GM12878 (cell line): ENCODE measurements around the gene LTBP3. TPM values are rescaled to one million over a fixed set of nuclear protein-coding genes. Genes with fewer than 3 reads are reported as not detected.

Experiments used
- BHLHE40 ChIP-seq, 2 experiments: fragments of 450-650 bp in 1 of 2; IDR thresholded peaks; 2 replicates each; pipeline ENCODE4 v1.6.1; 2011 to 2017; ENCODE audit warnings: low read depth in 2 of 2, borderline replicate concordance in 1 of 2, improper control_type of control experiment in 1 of 2, low read length in 1 of 2, mild to moderate bottlenecking in 1 of 2
- CHD1 ChIP-seq: IDR thresholded peaks from 2 replicates; pipeline ENCODE4 v1.6.1; 2012; ENCODE audit warnings: low read depth, low read length, improper control_type of control experiment
- JUND ChIP-seq: IDR thresholded peaks from 2 replicates; pipeline ENCODE4 v1.6.1; 2012; ENCODE audit warnings: low read depth, mild to moderate bottlenecking, low read length, improper control_type of control experiment, moderate library complexity
- NFYA ChIP-seq: IDR thresholded peaks from 2 replicates; pipeline ENCODE4 v1.6.1; 2011; ENCODE audit warnings: low read depth, mild to moderate bottlenecking, low read length, improper control_type of control experiment, borderline replicate concordance
- NKRF ChIP-seq: fragments of 450-650 bp; conservative IDR thresholded peaks from 2 replicates; pipeline ENCODE4 v1.6.1; 2017; ENCODE audit warnings: mild to moderate bottlenecking, moderate library complexity
- NRF1 ChIP-seq: conservative IDR thresholded peaks from 2 replicates; pipeline ENCODE4 v1.6.1; 2011; ENCODE audit warnings: mild to moderate bottlenecking, low read depth, low read length, improper control_type of control experiment
- PAX5 ChIP-seq: IDR thresholded peaks from 2 replicates; pipeline ENCODE4 v1.6.1; 2011; ENCODE audit warnings: low read depth, low read length, borderline replicate concordance
- POLR2AphosphoS2 ChIP-seq: IDR thresholded peaks from 2 replicates; pipeline ENCODE4 v1.6.1; 2011; ENCODE audit warnings: low read depth, mild to moderate bottlenecking, low read length, improper control_type of control experiment, moderate library complexity
- REST ChIP-seq: IDR thresholded peaks from 2 replicates; pipeline ENCODE4 v1.6.1; 2012; ENCODE audit warnings: mild to moderate bottlenecking, low read depth, low read length
- RFX5 ChIP-seq: IDR thresholded peaks from 2 replicates; pipeline ENCODE4 v1.6.1; 2011; ENCODE audit warnings: low read depth, low read length, improper control_type of control experiment
- SREBF1 ChIP-seq: IDR thresholded peaks from 2 replicates; pipeline ENCODE4 v1.6.1; 2012; ENCODE audit warnings: mild to moderate bottlenecking, low read length
- TAF1 ChIP-seq: IDR thresholded peaks from 2 replicates; pipeline ENCODE4 v1.6.1; 2011; ENCODE audit warnings: mild to moderate bottlenecking, low read depth, low read length, borderline replicate concordance
- ZNF622 ChIP-seq: fragments of 450-650 bp; IDR thresholded peaks from 2 replicates; pipeline ENCODE4 v1.6.1; 2017; ENCODE audit warnings: mild to moderate bottlenecking, inconsistent platforms
- polyA plus RNA-seq, 11 experiments: library from polyadenylated mRNA; depleted of rRNA in 4 of 11; unstranded in 6 of 11; stranded (reverse) in 5 of 11; fragments of >200 nt; fragmentation: Nextera tagmentation in 4 of 11; fragmentation: Illumina TruSeq in 1 of 11; extraction: Ambion mirVana in 4 of 11; extraction: Trizol in 1 of 11; gene quantifications; 1 replicate in 1 of 11; 2 replicates in 10 of 11; pipeline versions ENCODE4 v1.2.1 to v1.2.3, GENCODE V29; 2011 to 2016; ENCODE audit warnings: inconsistent platforms in 2 of 11, missing spikeins in 2 of 11, low read depth in 1 of 11
- total RNA-seq, 4 experiments: library from RNA; depleted of rRNA in 3 of 4; stranded (reverse); fragments of >200 nt in 3 of 4; fragmentation: Illumina TruSeq in 1 of 4; extraction: Trizol in 1 of 4; gene quantifications; 2 replicates each; pipeline versions ENCODE4 v1.2.1 to v1.2.3, GENCODE V29; 2013 to 2021
- TF ChIP-seq, protein P1 (sequence below): fragments of 150-350 bp; IDR thresholded peaks from 2 replicates; pipeline ENCODE4 v1.6.1; 2016; ENCODE audit warnings: low read depth, low read length
- TF ChIP-seq, protein P2 (sequence below): fragments of 450-650 bp; IDR thresholded peaks from 2 replicates; pipeline ENCODE4 v1.6.1; 2017; ENCODE audit warnings: low read depth, mild to moderate bottlenecking, moderate library complexity
- TF ChIP-seq, protein P3 (sequence below): IDR thresholded peaks from 2 replicates; pipeline ENCODE4 v1.6.1; 2012; ENCODE audit warnings: low read length, inconsistent platforms

LTBP3 gene
- total and polyA plus RNA-seq, 10 of the 15 experiments (the other 5 are each of a cell fraction or from before 2014, with no cell fraction given), result 2.2 to 12.2 (median 6.2) TPM; not detected in 2

DNA sequence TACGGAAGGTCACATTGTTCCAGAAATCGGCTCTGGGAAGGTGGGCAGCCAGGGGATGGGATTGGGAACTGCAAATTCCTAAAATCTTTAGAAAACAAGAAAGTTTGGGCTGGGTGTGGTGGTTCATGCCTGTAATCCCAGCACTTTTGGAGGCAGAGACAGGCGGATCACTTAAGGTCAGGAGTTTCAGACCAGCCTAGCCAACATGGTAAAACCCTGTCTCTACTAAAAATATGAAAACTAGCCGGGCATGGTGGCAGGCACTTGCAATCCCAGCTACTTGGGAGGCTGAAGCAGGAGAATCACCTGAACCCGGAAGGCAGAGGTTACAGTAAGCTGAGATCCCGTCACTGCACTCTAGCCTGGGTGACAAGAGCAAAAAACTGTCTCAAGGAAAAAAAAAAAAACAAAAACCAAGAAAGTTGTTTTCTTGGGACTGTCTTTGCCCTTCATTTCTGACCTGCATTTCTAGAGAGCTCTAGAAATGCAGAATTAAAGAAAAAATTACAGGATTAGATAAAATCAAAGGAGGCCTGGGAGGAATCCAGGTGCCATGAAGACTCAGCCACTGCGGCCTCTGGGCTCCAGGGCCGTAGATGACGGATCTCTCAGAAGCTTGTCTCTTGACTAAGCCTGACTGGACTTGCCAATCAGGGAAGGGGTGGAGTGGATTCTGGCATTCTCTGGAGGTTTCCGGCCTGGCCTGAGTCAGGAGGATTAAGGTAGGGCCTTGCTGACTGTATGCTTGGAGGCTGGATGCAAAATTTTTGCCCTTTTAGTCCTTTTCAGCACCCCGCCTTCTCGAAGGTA lies 64.6 kb downstream of the LTBP3 start (continued):
- TF ChIP-seq NKRF, result 0 out of 2 replicates have a peak, but pooled peaks have one; percentile 25
- TF ChIP-seq, protein P1, sequence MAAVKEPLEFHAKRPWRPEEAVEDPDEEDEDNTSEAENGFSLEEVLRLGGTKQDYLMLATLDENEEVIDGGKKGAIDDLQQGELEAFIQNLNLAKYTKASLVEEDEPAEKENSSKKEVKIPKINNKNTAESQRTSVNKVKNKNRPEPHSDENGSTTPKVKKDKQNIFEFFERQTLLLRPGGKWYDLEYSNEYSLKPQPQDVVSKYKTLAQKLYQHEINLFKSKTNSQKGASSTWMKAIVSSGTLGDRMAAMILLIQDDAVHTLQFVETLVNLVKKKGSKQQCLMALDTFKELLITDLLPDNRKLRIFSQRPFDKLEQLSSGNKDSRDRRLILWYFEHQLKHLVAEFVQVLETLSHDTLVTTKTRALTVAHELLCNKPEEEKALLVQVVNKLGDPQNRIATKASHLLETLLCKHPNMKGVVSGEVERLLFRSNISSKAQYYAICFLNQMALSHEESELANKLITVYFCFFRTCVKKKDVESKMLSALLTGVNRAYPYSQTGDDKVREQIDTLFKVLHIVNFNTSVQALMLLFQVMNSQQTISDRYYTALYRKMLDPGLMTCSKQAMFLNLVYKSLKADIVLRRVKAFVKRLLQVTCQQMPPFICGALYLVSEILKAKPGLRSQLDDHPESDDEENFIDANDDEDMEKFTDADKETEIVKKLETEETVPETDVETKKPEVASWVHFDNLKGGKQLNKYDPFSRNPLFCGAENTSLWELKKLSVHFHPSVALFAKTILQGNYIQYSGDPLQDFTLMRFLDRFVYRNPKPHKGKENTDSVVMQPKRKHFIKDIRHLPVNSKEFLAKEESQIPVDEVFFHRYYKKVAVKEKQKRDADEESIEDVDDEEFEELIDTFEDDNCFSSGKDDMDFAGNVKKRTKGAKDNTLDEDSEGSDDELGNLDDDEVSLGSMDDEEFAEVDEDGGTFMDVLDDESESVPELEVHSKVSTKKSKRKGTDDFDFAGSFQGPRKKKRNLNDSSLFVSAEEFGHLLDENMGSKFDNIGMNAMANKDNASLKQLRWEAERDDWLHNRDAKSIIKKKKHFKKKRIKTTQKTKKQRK, result no peak
- TF ChIP-seq BHLHE40 (IDR thresholded peaks at IDR 0.05; ENCODE audit: borderline replicate concordance in 1 of 2, low read depth in 2 of 2, low read length in 1 of 2), result 0 out of 4 replicates have a peak, but pooled peaks of 1 of the 2 experiments have one; percentile 1
- TF ChIP-seq TAF1, result 0 out of 2 replicates have a peak, but pooled peaks have one; percentile 30
- TF ChIP-seq SREBF1, result no peak
- TF ChIP-seq REST, result no peak
- no peak for TF ChIP-seq NFYA
- TF ChIP-seq PAX5, result no peak
- TF ChIP-seq JUND, result no peak
- TF ChIP-seq, protein P2, sequence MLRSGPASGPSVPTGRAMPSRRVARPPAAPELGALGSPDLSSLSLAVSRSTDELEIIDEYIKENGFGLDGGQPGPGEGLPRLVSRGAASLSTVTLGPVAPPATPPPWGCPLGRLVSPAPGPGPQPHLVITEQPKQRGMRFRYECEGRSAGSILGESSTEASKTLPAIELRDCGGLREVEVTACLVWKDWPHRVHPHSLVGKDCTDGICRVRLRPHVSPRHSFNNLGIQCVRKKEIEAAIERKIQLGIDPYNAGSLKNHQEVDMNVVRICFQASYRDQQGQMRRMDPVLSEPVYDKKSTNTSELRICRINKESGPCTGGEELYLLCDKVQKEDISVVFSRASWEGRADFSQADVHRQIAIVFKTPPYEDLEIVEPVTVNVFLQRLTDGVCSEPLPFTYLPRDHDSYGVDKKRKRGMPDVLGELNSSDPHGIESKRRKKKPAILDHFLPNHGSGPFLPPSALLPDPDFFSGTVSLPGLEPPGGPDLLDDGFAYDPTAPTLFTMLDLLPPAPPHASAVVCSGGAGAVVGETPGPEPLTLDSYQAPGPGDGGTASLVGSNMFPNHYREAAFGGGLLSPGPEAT, result no peak; the same call in 1 of the 2 replicates
- TF ChIP-seq POLR2AphosphoS2, result peak; percentile 42; the same call in 1 of the 2 replicates
- no peak for TF ChIP-seq NRF1
- TF ChIP-seq, protein P3, sequence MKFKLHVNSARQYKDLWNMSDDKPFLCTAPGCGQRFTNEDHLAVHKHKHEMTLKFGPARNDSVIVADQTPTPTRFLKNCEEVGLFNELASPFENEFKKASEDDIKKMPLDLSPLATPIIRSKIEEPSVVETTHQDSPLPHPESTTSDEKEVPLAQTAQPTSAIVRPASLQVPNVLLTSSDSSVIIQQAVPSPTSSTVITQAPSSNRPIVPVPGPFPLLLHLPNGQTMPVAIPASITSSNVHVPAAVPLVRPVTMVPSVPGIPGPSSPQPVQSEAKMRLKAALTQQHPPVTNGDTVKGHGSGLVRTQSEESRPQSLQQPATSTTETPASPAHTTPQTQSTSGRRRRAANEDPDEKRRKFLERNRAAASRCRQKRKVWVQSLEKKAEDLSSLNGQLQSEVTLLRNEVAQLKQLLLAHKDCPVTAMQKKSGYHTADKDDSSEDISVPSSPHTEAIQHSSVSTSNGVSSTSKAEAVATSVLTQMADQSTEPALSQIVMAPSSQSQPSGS, result no peak
- peak; percentile 24; the same call in 1 of the 2 replicates for TF ChIP-seq CHD1
- TF ChIP-seq RFX5, result no peak
- no peak for TF ChIP-seq ZNF622
